Middle frontal gyrus (tissue), 1 donor: ENCODE data around the gene TAMM41.
"Not testable (repeated sequence)": the region's sequence is repeated elsewhere in the genome, so short reads cannot be mapped to it uniquely, and the experiment has no call there.

ENCODE experiments used
- DNase-seq: peaks from one replicate; pipeline ENCODE4 v3.0.0-alpha.2; 2015; ENCODE audit warnings: low spot score; ENCODE audit errors: extremely low spot score

The TAMM41 gene

GRCh38 chr3:11815111-11815510 is 31.6 kb downstream of the TAMM41 start:
- no peak for DNase-seq

- no peak for DNase-seq
Observed at GRCh38 chr3:11814663-11815062, 32.0 kb downstream of the TAMM41 start.

- no peak for DNase-seq
Observed at GRCh38 chr3:11810276-11810675, 36.4 kb downstream of the TAMM41 start.

GRCh38 chr3:11808231-11808630 is 38.5 kb downstream of the TAMM41 start:
- no peak for DNase-seq

- no peak for DNase-seq
Observed at GRCh38 chr3:11807686-11808085, 39.0 kb downstream of the TAMM41 start.

GRCh38 chr3:11805716-11806115 is 41.0 kb downstream of the TAMM41 start:
- DNase-seq: no peak

GRCh38 chr3:11803977-11804892 is 42.5 kb downstream of the TAMM41 start:
- no peak for DNase-seq

GRCh38 chr3:11799791-11800190 is 46.9 kb downstream of the TAMM41 start:
- no peak for DNase-seq

GRCh38 chr3:11794927-11795326 is 51.8 kb downstream of the TAMM41 start:
- DNase-seq: no peak

GRCh38 chr3:11791339-11792200 is 55.1 kb downstream of the TAMM41 start:
- no peak for DNase-seq

GRCh38 chr3:11789412-11789811 is 57.3 kb downstream of the TAMM41 start:
- DNase-seq: no peak

GRCh38 chr3:11784971-11785377 is 61.7 kb downstream of the TAMM41 start:
- no peak for DNase-seq

- DNase-seq: no peak
Observed at GRCh38 chr3:11780341-11780740, 66.3 kb downstream of the TAMM41 start.

GRCh38 chr3:11779626-11780025 is 67.1 kb downstream of the TAMM41 start:
- DNase-seq: no peak

- DNase-seq: no peak
Observed at GRCh38 chr3:11778248-11778647, 68.4 kb downstream of the TAMM41 start.

GRCh38 chr3:11776346-11776745 is 70.3 kb downstream of the TAMM41 start:
- DNase-seq: no peak

- DNase-seq: no peak
Observed at GRCh38 chr3:11775493-11775892, 71.2 kb downstream of the TAMM41 start.

- DNase-seq: peak; percentile 5
Observed at GRCh38 chr3:11774296-11774877, 72.3 kb downstream of the TAMM41 start.

- DNase-seq: not testable (repeated sequence)
Observed at GRCh38 chr3:11771931-11772330, 74.8 kb downstream of the TAMM41 start.

- peak; percentile 17 for DNase-seq
Observed at GRCh38 chr3:11770477-11771391, 76.0 kb downstream of the TAMM41 start.
